MM.1S (cell line): ENCODE data around the gene NAA60.

ENCODE experiments used
- DNase-seq: peaks from one replicate; pipeline ENCODE4 v3.0.0-alpha.2; 2015
- H2AFZ ChIP-seq: fragments of 300-600 bp; sonication (generic); 2 replicates; pipeline ENCODE4 v1.6.0; 2016; ENCODE audit warnings: antibody characterized with exemption, low read length
- H3F3A ChIP-seq: fragments of 300-600 bp; sonication (generic); 2 replicates; pipeline ENCODE4 v1.6.1; 2016; ENCODE audit warnings: mild to moderate bottlenecking, antibody characterized with exemption, low read length, moderate library complexity, mixed read lengths; ENCODE audit not compliant: insufficient read depth
- H3K27ac ChIP-seq: fragments of 300-600 bp; sonication (generic); 2 replicates; pipeline ENCODE4 v1.5.1; 2016; ENCODE audit warnings: mild to moderate bottlenecking, low read length
- H3K27me3 ChIP-seq: fragments of 300-600 bp; sonication (generic); replicated peaks from 2 replicates; pipeline ENCODE4 v1.6.0; 2016; ENCODE audit warnings: low read length; ENCODE audit not compliant: insufficient read depth
- H3K36me3 ChIP-seq: fragments of 300-600 bp; sonication (generic); replicated peaks from 2 replicates; pipeline ENCODE4 v1.6.1; 2016; ENCODE audit warnings: mild to moderate bottlenecking, low read length, mixed read lengths; ENCODE audit not compliant: insufficient read depth
- H3K4me1 ChIP-seq: fragments of 300-600 bp; sonication (generic); 2 replicates; pipeline ENCODE4 v1.6.1; 2016; ENCODE audit warnings: low read length, mixed read lengths
- H3K4me2 ChIP-seq: fragments of 300-600 bp; sonication (generic); 2 replicates; pipeline ENCODE4 v1.6.0; 2016; ENCODE audit warnings: low read depth, low read length
- H3K4me3 ChIP-seq: fragments of 300-600 bp; sonication (generic); 2 replicates; pipeline ENCODE4 v1.5.1; 2016; ENCODE audit warnings: low read length, mixed read lengths
- H3K79me2 ChIP-seq: fragments of 300-600 bp; sonication (generic); 2 replicates; pipeline ENCODE4 v1.6.1; 2016; ENCODE audit warnings: mixed run types, low read length, mixed read lengths
- H3K9ac ChIP-seq: fragments of 300-600 bp; sonication (generic); 2 replicates; pipeline ENCODE4 v1.6.1; 2016; ENCODE audit warnings: low read length, mixed read lengths
- H3K9me2 ChIP-seq: fragments of 300-600 bp; sonication (generic); replicated peaks from 2 replicates; pipeline ENCODE4 v1.6.1; 2016; ENCODE audit warnings: mild to moderate bottlenecking, low read length, mixed read lengths; ENCODE audit not compliant: insufficient read depth
- H3K9me3 ChIP-seq: fragments of 300-600 bp; sonication (generic); replicated peaks from 2 replicates; pipeline ENCODE4 v1.6.1; 2016; ENCODE audit warnings: mild to moderate bottlenecking, low read length, mixed read lengths; ENCODE audit not compliant: insufficient read depth
- H4K20me1 ChIP-seq: fragments of 300-600 bp; sonication (generic); 2 replicates; pipeline ENCODE4 v1.6.1; 2016; ENCODE audit warnings: mild to moderate bottlenecking, low read length, moderate library complexity, mixed read lengths; ENCODE audit not compliant: insufficient read depth
- EZH2 ChIP-seq: fragments of 300-600 bp; sonication (generic); optimal IDR thresholded peaks from 2 replicates; pipeline ENCODE3; 2017; ENCODE audit warnings: low read depth, mild to moderate bottlenecking, antibody characterized with exemption, low read length, mixed read lengths
- EZH2phosphoT487 ChIP-seq: fragments of 300-600 bp; sonication (generic); IDR thresholded peaks from 2 replicates; pipeline ENCODE4 v1.6.1; 2018; ENCODE audit warnings: antibody characterized with exemption, low read length
- TF ChIP-seq, protein P1 (sequence below): fragments of 300-600 bp; sonication (generic); IDR thresholded peaks from 2 replicates; pipeline ENCODE4 v1.5.1; 2016; ENCODE audit warnings: antibody characterized with exemption, low read length, mixed read lengths

The NAA60 gene

DNA sequence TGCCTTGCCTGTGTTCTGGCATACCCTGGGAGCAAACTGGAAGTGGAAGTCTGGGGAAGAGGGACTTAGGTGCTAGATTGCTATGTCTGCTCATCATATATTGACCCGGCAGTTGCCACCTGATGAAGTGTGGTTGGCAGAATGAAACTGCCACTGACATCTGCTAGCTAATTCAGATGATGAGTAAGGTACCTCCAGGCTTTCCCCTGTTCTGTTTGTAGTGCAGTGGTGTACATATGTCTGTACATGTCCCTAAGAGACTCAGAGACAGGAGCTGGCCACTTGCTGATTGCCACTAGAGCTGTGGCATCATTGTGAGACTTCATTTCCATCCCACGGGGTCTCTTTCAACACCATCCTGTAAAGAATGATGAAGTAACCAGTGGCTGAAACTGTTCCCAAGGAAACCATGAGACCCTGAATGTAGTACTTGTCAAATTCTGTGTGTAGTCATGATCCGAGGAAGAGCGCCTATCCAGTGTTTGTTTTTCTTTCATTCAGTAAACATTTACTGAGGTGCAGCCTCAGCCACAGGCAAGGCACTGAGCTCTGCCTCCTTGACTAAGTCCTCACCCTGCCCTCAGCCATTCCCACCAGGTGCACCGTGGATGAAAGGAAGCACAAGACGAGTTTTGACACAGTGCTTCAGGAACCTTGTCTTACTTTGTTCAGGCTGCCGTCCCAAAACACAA lies 70.6 kb downstream of the NAA60 start:
- Histone ChIP-seq H3K27me3 (no peaks in the 10 kb centered on the region), H3K27ac (peak overlapping the region; percentile 57), H3K9ac (peak overlapping the region; percentile 23; the same call in 1 of the 2 replicates), H3K4me3 (no peak overlapping the region; the same call in 1 of the 2 replicates), H3F3A (peaks cover 15% of the 10 kb centered on the region), H3K9me2 (no peaks in the 10 kb centered on the region), H2AFZ (peak overlapping the region; percentile 13), H3K79me2 (no peaks in the 10 kb centered on the region), H4K20me1 (no peaks in the 10 kb centered on the region), H3K4me2 (peak overlapping the region; percentile 27), H3K9me3 (no peaks in the 10 kb centered on the region), H3K36me3 (no peaks in the 10 kb centered on the region), H3K4me1 (peaks cover 34% of the 10 kb centered on the region)
- TF ChIP-seq EZH2phosphoT487 = no peak
- no peak for TF ChIP-seq EZH2
- TF ChIP-seq, protein P1, sequence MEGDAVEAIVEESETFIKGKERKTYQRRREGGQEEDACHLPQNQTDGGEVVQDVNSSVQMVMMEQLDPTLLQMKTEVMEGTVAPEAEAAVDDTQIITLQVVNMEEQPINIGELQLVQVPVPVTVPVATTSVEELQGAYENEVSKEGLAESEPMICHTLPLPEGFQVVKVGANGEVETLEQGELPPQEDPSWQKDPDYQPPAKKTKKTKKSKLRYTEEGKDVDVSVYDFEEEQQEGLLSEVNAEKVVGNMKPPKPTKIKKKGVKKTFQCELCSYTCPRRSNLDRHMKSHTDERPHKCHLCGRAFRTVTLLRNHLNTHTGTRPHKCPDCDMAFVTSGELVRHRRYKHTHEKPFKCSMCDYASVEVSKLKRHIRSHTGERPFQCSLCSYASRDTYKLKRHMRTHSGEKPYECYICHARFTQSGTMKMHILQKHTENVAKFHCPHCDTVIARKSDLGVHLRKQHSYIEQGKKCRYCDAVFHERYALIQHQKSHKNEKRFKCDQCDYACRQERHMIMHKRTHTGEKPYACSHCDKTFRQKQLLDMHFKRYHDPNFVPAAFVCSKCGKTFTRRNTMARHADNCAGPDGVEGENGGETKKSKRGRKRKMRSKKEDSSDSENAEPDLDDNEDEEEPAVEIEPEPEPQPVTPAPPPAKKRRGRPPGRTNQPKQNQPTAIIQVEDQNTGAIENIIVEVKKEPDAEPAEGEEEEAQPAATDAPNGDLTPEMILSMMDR = no peak
- DNase-seq = peak; percentile 80

DNA sequence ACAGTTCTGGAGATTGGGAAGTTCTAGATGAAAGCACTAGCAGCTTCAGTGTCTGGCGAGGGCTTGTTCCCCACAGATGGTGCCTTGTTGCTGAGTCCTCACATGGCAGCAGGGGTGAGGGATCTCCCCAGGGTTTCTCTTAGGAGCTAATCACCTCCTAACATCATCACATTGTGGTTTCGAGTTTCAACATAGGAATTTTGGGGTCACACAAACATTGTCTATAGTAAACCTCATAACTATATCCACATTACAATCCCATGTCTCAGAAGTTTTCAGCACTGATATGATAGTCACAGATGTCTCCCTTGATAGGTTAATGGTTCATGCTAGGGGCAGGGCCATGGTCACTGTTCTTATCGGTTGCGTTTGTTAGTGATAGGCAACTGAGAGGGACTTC lies 71.1 kb downstream of the NAA60 start:
- Histone ChIP-seq H4K20me1 (no peaks in the 10 kb centered on the region), H3K4me2 (peak overlapping the region; percentile 27), H3K4me3 (no peak overlapping the region; the same call in 1 of the 2 replicates), H3K36me3 (no peaks in the 10 kb centered on the region), H2AFZ (peak overlapping the region; percentile 13), H3K27ac (peak overlapping the region; percentile 57), H3K4me1 (peaks cover 29% of the 10 kb centered on the region), H3F3A (peaks cover 9% of the 10 kb centered on the region), H3K9ac (0 out of 2 replicates have a peak overlapping the region, but pooled peaks have one; percentile 23), H3K79me2 (no peaks in the 10 kb centered on the region), H3K27me3 (no peaks in the 10 kb centered on the region), H3K9me3 (no peaks in the 10 kb centered on the region), H3K9me2 (no peaks in the 10 kb centered on the region)
- TF ChIP-seq EZH2phosphoT487 (no peak), EZH2 (no peak)
- TF ChIP-seq, protein P1 = no peak
- no peak for DNase-seq

DNA sequence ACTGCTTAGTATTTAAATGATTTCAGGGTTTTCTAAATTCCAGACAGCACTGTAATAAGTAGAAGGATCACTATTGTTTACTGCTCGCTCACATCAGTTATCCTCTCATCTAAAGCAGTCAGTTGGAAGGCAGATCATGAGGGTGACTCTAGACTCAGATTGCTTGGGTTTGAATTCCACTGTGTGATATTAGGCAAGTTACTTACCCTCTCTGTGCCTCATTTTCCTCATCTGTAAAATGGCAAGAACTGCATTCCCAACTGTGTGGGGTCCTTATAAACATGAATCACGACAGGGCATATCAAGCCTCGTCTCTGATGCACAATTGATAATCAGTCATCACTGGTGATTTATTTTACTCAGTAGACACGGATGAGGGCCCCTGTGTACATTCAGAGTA lies 72.4 kb downstream of the NAA60 start:
- Histone ChIP-seq H3K9ac (no peak overlapping the region), H3K27me3 (no peaks in the 10 kb centered on the region), H3K36me3 (no peaks in the 10 kb centered on the region), H3K79me2 (no peaks in the 10 kb centered on the region), H2AFZ (no peak overlapping the region), H3K4me1 (peaks cover 29% of the 10 kb centered on the region), H3F3A (peaks cover 9% of the 10 kb centered on the region), H3K4me2 (no peak overlapping the region), H4K20me1 (no peaks in the 10 kb centered on the region), H3K27ac (no peak overlapping the region), H3K9me2 (no peaks in the 10 kb centered on the region), H3K4me3 (no peak overlapping the region), H3K9me3 (no peaks in the 10 kb centered on the region)
- no peak for DNase-seq
- TF ChIP-seq, protein P1 = no peak
- TF ChIP-seq EZH2phosphoT487 (no peak), EZH2 (no peak)
